Islet of Langerhans (tissue), 1 donor: ENCODE measurements around the gene PRKCZ.

Experiments used
- FAIRE-seq: peaks from one replicate; lab custom pipeline; 2011; peaks lifted over from hg19 to GRCh38; lab: Jason Lieb, UNC

PRKCZ gene

DNA sequence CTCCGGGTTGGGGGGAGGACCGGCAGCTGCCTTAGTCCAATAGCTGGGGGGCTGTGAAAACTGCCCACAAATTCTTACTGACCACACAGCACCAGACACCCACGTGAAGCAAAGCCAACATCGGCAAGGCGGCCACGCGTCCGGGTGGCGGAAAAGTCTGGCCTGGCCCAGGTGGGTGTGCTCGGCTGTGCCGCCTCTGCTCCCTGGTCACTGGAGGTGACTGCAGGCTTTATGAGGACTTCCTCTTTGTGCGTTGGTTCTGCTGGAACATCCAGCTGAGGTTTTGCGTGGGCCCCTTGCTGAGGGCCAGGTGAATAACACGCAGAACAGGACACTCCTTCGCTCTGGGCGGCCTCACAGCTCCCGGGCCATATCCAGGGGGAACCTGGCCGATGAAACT lies 108.9 kb downstream of the PRKCZ start:
- no peak for FAIRE-seq

DNA sequence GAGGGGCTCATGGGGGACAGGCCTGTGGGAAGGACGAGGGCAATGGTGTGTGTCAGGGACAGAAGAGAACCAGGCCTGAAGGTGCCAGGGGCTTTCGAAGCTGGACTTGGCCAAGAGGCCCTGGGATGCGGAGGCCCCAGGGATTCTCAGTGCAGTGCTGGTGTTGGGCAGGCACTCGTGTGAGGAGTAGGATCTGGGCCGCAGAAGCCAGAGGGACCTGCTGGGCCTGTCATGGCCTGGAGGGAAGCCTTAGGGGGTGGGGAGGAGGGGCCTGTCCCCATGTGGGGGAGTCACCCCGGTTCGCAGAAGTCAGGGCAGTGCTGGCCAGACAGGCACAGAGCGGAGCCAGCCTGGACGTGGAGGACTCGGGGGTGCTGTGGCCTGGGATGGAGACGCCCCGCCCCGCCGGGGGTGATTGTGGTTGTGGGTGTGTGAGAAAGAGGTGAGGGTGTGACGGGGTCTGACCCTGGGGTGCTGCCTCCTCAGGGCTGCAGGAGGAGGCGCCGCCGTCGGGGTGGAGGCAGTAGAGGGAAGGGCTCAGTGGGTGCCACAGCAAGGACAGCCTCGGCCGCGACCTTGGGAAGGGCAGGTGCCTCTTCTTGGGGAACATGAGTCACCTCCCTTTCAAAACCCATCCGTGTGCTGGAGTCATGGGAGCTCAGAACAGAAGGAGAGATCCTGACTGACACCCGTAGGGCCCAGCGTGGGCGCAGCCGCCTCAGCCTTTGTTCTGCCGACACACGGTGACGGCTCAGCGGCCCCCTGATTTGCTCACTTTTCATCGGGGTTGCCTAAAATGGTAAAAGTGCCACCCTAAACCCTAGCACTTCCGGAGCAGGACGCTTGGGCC lies 110.5 kb downstream of the PRKCZ start:
- no peak for FAIRE-seq

DNA sequence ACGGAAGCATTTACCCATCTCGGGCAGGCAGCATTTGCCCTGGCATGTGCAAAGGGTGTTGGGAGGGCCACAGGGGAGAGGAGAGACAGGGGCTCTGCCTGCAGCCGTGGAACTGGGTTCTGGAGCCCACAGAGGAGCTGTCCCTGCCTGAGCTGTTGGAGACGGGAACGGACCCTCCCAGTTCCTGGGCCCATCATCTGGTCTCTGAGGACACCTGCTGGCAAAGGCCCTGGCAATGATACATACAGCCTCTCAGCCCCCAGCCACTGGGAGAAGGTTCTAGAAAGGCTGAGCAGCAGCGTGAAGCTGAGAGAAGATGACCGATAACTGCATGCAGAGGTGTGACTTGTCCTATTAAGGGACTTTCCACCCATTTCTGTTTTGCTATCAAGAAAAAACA lies 113.0 kb downstream of the PRKCZ start:
- no peak for FAIRE-seq

DNA sequence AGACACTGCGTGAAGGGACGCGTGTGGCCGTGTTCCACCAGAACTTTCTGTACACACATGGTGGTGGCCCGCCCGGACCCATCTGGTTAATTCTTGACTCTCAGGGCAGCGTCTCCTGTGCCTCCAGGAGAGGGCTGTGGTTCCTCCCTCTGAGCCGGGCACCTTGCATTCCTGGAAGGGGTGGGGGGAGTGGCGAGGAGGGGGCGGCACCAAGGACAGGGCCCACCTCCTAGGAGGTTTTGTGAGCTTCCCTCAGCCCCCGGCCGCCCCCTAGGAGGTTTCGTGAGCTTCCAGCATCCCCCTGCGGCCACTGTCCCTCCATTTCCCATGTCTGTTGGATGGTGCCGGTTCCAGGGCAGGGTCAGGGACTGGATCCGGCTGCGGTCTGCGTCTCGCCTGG lies 115.4 kb downstream of the PRKCZ start:
- no peak for FAIRE-seq

DNA sequence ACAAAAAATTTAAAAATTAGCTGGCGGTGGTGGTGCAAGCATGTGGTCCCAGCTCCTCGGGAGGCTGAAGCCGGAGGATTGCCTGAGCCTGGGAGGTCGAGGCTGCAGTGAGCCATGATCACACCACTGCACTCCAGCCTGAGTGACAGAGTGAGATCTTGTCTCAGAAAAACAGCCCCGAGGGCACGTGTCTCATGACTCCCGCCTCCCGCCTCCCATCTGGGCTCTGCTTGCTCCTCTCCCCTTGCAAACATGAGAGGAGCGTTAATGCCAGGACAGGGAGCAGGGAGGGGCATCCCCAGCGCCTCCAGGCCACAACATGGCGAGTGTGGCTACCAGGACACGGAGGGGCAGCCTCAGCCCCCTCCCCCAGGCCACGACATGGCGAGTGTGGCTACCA lies 116.0 kb downstream of the PRKCZ start:
- FAIRE-seq, result no peak

DNA sequence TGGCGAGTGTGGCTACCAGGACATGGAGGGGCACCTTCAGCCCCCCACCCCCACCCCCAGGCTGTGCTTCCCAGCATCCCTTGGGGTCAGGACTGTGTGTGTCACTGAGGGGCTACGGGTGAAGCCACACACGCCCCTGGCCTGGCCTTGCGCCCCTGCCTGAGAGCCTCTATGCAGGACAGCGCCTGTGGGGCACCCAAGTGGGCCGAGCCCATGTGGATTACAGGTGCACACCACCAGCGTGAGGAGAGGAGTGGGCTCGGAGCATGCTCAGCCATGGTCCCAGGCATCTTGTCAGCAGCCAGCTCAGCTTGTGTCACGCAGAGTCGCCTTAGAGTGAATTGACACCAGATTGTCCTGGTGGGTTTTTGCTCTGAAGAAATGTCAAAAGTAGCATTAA lies 116.5 kb downstream of the PRKCZ start:
- no peak for FAIRE-seq

DNA sequence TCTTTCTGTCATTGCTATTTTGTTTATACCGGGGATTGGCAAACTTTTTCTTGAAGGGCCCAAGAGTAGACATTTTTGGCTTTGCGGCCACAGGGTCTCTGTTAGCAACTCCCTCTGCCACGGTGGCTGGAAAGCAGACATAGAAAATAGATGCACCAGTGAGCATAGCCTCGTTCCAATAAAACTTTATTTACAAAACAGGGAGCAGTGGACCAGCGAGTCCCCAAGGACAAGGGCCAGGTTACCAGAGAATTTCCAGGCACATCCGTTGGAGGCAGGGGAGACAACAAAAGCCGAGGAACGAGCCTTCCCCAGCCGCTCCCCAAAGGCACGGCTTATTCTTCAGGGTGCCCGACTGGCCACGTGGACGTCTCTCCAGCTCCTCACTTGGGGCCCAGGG lies 117.9 kb downstream of the PRKCZ start:
- no peak for FAIRE-seq

DNA sequence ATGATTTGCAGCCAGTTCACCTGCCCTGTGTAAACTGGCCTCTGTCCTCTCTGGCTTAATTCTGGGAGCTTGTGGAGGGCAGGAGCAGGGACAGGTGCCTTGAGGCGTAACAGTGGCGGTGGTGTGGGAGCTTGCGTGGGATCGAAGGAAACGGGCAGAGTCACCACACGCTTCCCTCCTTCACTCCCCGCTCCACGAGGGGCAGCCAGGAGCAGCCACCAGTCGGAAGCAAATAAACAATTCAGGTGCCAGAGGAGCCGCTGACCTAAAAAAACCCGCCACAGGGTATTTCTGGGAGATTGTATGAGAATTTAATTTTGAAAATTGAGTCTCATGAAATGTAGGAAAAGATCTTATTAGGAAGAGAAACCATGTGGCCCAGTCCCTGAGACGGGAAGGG lies 118.3 kb downstream of the PRKCZ start:
- FAIRE-seq, result no peak

DNA sequence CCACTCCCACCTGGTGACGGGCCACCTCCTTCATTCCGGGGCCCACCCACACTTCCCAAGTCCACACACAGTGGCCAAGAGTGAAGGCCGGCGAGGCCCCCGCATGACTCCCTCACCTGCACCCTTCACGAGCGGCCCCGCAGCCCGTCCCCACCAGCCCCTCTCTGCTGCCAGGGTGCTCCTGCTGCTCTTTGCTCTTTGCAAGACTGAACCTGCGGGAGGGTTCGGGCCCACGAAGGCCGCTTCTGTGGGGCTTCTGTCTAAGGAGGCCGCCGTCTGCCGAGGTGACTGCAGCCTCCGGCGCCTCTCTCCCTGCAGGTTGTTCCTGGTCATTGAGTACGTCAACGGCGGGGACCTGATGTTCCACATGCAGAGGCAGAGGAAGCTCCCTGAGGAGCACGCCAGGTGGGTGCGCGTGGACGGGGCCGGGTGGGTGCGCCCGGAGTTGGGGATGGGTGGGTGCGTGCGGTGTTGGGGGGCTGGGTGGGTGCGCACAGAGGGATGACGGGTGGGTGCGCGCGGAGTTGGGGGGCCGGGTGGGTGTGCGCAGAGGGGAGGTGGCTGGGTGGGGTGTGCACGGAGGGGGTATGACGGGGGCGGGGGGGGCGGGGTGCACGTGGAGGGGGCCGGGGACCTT lies 119.1 kb downstream of the PRKCZ start:
- no peak for FAIRE-seq

DNA sequence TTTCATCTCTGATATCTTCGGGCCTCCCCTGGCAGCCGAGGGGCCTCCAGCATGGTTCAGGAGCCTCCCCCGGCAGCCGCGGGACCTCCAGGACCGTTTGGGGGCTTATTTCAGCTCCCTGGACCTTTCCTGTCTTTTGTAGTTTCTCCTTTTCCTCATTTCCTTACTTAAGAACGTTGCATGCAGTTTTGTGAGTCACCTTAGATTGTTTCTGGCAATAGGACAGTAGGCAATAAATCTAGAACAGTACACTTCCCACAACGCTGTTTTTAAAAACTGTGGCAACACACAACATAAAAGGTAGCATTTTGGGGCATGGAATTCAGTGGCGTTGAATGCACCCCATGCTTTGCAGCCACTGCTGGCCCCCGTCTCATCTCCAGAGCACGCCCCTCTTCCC lies 120.0 kb downstream of the PRKCZ start:
- no peak for FAIRE-seq

DNA sequence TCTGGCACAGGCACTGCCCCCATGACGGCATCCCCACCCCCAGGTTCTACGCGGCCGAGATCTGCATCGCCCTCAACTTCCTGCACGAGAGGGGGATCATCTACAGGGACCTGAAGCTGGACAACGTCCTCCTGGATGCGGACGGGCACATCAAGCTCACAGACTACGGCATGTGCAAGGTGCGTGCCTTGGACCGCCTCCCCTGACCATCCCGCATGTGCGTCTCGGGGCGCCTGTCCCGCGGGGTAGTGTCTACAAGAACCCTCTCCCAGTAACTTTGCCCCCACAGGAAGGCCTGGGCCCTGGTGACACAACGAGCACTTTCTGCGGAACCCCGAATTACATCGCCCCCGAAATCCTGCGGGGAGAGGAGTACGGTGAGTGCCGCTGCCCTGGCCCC lies 121.8 kb downstream of the PRKCZ start:
- FAIRE-seq, result no peak

DNA sequence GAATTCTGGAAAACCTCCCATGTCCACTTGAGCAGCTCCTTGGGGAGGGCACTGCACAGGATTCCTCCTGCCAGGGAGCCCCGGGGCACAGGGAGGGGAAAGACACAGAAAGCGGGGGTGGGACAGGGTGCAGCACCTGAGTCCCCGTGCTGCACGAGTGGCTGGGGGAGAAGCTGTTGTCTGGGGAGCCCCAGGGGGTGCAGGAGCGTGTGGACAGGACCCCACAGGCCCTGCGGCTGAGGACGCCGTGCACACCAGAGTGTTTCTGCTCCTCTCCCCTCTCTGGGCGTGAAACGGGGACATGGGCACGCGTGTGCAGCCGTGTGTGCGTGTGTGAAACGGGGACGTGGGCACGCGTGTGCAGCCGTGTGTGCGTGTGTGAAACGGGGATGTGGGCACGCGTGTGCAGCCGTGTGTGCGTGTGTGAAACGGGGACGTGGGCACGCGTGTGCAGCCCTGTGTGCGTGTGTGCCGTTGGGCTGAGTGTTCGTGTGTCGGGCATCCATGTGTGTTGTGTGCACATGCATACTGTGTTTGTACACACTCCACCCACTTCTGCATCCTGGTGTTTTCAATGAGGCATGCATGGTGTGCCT lies 122.4 kb downstream of the PRKCZ start:
- no peak for FAIRE-seq

DNA sequence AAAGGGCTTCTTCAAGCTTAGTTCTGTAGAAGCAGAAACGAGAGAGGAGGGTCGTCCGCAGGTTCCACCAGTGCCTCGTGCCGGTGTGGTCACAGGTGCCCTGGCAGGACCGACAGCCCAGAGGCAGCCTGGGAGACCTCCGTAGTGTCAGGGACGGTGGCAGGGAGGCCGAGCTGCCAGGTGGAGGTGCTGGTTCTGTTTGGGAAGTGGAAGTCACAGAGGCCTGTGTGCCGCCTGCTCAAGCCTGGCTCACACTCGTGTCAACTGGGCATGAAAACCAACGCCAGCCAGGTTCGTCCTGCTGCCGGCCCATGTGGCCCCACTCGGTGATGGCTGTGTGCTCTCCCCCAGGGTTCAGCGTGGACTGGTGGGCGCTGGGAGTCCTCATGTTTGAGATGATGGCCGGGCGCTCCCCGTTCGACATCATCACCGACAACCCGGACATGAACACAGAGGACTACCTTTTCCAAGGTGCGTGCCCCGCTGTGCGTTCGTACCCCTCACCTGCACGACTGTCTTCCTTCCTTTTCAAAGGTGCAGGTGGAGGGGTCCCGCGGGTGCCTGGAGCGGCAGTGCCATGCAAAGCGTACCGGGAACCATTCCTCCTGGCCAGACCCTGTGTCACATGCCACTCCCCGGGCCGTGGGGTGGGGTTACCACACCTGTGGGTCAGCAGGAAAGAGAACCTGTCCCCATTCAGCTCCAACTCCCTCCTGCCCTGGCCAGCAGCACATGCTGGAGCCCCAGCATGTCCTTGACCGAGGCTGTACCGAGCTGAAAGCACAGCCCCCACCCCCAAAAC lies 123.5 kb downstream of the PRKCZ start:
- FAIRE-seq, result no peak

DNA sequence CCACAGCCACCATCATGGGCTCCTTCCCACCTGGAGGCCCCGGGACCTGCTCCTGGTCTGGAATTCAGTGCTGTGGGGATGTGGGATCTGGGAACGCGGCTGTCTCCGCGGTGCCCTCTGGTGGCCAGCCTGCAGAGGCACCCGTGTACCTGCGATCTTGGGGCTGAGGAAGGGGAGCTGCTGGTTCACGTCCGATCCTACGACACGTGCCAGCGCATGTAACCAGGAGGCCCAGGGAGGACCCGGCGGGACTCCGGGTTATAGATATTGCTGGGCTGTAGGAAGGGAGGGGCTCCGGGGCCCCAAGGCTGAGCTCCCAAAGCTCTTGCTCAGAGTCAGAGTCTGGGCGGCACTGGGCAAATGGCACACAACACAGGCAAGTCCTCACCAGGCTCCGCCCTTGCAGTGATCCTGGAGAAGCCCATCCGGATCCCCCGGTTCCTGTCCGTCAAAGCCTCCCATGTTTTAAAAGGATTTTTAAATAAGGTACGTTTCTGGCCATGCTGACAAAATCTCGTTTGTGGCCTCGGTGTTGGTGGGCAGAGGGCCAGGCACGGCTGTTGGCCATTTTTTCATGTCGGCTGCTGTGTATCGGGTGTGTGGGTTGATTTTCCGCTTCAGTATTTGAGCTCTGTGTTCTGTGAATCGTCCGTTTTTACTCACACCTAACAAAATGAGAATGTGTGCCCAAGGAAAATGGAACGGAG lies 124.3 kb downstream of the PRKCZ start:
- no peak for FAIRE-seq

DNA sequence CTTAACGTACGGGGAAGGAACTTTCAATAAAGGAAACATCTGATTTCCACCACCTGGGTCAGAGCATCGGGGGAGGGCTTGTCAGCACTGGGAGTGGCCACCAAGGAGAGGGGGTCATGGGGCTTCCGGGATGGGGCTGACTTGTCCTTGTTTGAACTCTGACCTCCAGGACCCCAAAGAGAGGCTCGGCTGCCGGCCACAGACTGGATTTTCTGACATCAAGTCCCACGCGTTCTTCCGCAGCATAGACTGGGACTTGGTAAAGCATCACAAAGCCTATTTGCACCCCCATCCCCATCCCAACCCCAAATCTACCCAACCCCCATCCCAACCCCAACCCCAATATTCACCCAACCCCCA lies 124.8 kb downstream of the PRKCZ start:
- no peak for FAIRE-seq

DNA sequence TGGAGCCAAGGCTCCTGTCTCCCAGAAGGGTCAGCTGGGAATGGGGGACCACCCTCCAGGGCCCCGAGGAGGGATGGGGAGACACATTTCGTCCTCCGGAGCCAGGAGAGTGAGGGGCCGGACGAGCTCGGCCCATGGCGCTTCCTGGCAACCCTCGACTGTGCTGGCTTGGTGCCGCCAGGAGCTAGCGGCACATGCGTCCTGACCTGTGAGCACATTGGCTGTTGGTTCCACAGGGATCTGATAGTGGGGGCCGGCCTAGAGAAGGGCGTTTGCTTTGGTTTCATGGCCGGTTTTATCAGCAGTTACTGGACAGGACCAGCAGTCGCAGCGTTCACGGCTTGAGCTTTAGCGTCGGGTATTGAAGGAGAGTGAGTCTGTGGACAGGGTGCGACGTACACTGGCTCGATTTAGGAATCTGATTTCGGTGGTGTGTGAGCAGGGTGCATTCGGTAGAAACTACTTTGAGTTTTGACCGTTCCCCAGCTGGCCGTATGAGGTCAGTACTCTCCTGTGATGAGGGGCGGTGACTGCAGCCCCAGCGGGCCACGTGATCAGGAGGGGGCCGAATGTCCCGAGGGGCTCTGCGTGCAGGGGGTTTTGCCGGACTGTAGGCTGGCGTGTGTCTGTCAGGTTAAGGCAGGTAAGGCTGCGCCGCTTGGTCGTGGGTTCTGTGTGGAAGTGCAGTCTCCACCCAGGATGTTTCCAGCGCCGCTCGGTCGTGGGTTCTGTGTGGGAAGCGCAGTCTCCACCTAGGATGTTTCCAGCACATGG lies 125.7 kb downstream of the PRKCZ start:
- FAIRE-seq, result no peak

DNA sequence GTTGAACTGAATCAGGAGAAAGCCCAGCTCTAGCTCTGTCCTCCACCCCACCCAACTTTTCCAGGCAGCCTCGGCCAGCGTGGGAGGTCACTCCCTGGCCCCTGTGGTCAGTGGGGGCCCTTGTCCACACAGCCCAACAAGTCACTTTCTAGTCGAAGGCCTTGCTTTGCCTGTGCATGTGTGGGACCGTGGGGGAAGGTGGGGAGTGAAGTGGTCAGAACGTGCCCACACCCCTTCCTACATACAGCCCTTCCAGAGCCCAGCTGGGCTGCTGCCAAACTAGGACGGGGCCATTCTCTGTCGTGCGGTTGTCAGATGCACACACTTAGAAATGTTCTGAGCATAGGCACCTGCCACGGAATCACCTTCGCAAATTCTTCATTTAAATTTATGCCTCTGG lies 126.4 kb downstream of the PRKCZ start:
- FAIRE-seq, result no peak

DNA sequence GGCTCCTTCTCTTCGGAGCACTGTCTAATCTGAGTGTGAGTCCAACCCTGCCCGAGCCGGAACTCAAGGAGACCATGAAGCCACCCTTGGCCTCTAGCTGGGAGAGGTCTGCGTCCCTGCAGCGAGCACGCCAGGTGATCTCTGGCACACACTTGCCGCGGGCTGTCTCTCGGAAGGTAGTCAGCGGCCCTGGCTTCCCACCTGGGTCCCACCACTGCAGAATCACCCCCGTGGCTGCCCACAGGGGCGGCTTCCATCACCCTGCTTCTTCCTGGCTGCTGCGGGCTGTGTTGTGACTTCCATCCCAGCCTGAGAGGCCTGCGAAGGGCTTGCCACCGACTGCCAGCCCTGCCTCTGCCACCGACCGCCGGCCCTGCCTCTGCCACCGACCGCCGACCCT lies 127.3 kb downstream of the PRKCZ start:
- FAIRE-seq, result no peak

DNA sequence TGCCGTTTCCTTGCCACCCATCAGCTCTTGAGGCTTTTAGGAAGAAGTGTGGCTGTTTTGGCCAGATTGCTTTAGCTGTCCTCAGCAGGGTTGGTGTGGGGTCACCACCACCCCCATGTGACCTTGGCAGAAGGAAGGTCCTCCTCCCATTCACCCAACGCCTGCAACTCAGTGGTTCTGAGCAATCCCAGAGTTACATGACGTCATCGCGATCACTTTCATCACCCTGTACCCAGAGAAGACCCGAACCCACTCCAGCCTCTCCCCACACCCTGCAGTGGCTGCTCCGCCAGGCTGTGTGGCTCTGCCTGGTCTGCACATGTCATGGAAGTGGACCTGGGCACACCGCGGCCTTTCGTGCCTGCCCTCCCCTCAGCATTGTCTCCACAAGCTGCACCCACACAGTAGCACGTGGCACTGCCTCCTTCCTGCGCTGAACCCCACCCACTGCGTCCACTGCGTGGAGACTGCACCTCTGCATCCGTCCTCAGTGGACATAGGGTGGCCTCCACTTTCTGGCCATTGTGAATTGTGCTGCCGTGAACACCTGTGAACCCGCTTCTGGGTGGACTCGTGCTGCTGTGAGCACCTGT lies 127.8 kb downstream of the PRKCZ start:
- FAIRE-seq, result no peak

DNA sequence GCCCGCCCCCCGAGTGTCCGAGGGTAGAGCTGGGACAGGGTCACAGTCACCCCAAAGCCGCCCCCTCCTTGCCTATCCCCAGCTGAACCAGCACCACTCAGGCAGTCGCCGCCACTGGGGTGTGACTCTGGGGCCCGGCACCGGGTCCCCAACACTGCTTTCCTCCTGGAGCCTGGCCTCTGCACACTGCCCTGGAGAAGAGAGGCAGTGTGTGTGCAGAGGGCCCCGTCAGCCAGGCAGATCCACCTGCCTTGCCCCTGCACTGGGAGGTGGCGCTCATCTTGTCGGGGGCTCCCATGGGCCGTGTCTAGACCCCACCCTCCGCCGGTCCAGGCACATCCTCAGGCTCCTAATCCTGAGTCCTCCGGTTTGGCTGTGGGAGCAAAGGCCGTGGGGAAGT lies 128.7 kb downstream of the PRKCZ start:
- FAIRE-seq, result no peak
